DOHH2 (cell line): ENCODE measurements around the gene ISG15.

Source experiments
- H3F3A ChIP-seq: fragments of 200-600 bp; sonication (generic), shearing (Covaris generic); 2 replicates; pipeline ENCODE4 v1.6.0; 2016; ENCODE audit warnings: antibody characterized with exemption, mild to moderate bottlenecking; ENCODE audit not compliant: control insufficient read depth, insufficient read depth
- H3K27ac ChIP-seq: fragments of 200-600 bp; sonication (generic); 2 replicates; pipeline ENCODE4 v1.5.1; 2014; ENCODE audit warnings: low read depth, mild to moderate bottlenecking, low read length, moderate library complexity
- H3K27me3 ChIP-seq: fragments of 200-600 bp; sonication (generic); 2 replicates; pipeline ENCODE4 v1.6.1; 2014; ENCODE audit warnings: mild to moderate bottlenecking, low read length, mixed read lengths; ENCODE audit not compliant: control insufficient read depth
- H3K36me3 ChIP-seq: fragments of 200-600 bp; sonication (generic); 2 replicates; pipeline ENCODE4 v1.6.1; 2014; ENCODE audit warnings: mild to moderate bottlenecking, low read length, moderate library complexity, mixed read lengths; ENCODE audit not compliant: control insufficient read depth
- H3K4me1 ChIP-seq: fragments of 200-600 bp; sonication (generic); 2 replicates; pipeline ENCODE4 v1.6.1; 2014; ENCODE audit warnings: mild to moderate bottlenecking, low read length, mixed read lengths; ENCODE audit not compliant: control insufficient read depth
- H3K4me2 ChIP-seq: fragments of 200-600 bp; sonication (generic); 2 replicates; pipeline ENCODE4 v1.6.0; 2014; ENCODE audit warnings: mild to moderate bottlenecking, low read length, moderate library complexity
- H3K4me3 ChIP-seq: fragments of 200-600 bp; sonication (generic); 2 replicates; pipeline ENCODE4 v1.5.1; 2014; ENCODE audit warnings: mild to moderate bottlenecking, low read length, mixed read lengths
- H3K79me2 ChIP-seq: fragments of 200-600 bp; sonication (generic); 2 replicates; pipeline ENCODE4 v1.6.1; 2014; ENCODE audit warnings: mild to moderate bottlenecking, low read length, mixed read lengths; ENCODE audit not compliant: control insufficient read depth
- H3K9me2 ChIP-seq: fragments of 200-600 bp; sonication (generic); replicated peaks from 2 replicates; pipeline ENCODE4 v1.6.1; 2014; ENCODE audit warnings: mild to moderate bottlenecking, low read length, mixed read lengths; ENCODE audit not compliant: control insufficient read depth
- H3K9me3 ChIP-seq: fragments of 200-600 bp; sonication (generic); 2 replicates; pipeline ENCODE4 v1.6.1; 2014; ENCODE audit warnings: antibody characterized with exemption, low read length, mixed read lengths; ENCODE audit not compliant: control insufficient read depth, insufficient read depth
- H4K20me1 ChIP-seq: fragments of 200-600 bp; sonication (generic); 2 replicates; pipeline ENCODE4 v1.6.0; 2014; ENCODE audit warnings: low read depth, mild to moderate bottlenecking, antibody characterized with exemption, low read length, moderate library complexity; ENCODE audit not compliant: control insufficient read depth, insufficient read depth
- EZH2phosphoT487 ChIP-seq: fragments of 200-600 bp; sonication (generic); IDR thresholded peaks from 2 replicates; pipeline ENCODE4 v1.6.1; 2017; ENCODE audit warnings: borderline replicate concordance, mild to moderate bottlenecking, antibody characterized with exemption, low read length, moderate library complexity, mixed read lengths
- TF ChIP-seq, protein P1 (sequence below): fragments of 200-600 bp; sonication (generic); IDR thresholded peaks from one replicate; pipeline ENCODE4 v1.5.1; 2014; ENCODE audit warnings: antibody characterized with exemption, mild to moderate bottlenecking, low read depth, low read length; ENCODE audit not compliant: poor library complexity, severe bottlenecking

ISG15 gene

GRCh38 chr1:967466-968343 lies 45.6 kb upstream of the ISG15 start:
- TF ChIP-seq EZH2phosphoT487 = no peak
- TF ChIP-seq, protein P1, sequence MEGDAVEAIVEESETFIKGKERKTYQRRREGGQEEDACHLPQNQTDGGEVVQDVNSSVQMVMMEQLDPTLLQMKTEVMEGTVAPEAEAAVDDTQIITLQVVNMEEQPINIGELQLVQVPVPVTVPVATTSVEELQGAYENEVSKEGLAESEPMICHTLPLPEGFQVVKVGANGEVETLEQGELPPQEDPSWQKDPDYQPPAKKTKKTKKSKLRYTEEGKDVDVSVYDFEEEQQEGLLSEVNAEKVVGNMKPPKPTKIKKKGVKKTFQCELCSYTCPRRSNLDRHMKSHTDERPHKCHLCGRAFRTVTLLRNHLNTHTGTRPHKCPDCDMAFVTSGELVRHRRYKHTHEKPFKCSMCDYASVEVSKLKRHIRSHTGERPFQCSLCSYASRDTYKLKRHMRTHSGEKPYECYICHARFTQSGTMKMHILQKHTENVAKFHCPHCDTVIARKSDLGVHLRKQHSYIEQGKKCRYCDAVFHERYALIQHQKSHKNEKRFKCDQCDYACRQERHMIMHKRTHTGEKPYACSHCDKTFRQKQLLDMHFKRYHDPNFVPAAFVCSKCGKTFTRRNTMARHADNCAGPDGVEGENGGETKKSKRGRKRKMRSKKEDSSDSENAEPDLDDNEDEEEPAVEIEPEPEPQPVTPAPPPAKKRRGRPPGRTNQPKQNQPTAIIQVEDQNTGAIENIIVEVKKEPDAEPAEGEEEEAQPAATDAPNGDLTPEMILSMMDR = no peak
- Histone ChIP-seq H3K79me2 (no peaks in the 10 kb centered on the region), H3K27ac (no peak overlapping the region), H3K36me3 (no peaks in the 10 kb centered on the region), H3K9me3 (no peaks in the 10 kb centered on the region; the same call in 1 of the 2 replicates), H3K9me2 (no peaks in the 10 kb centered on the region), H3K4me2 (no peak overlapping the region), H3K27me3 (0 out of 2 replicates have a peak, but pooled peaks cover 4% of the 10 kb centered on the region), H3K4me1 (peaks cover 10% of the 10 kb centered on the region), H3K4me3 (no peak overlapping the region), H4K20me1 (no peaks in the 10 kb centered on the region), H3F3A (no peaks in the 10 kb centered on the region; the same call in 1 of the 2 replicates)

DNA sequence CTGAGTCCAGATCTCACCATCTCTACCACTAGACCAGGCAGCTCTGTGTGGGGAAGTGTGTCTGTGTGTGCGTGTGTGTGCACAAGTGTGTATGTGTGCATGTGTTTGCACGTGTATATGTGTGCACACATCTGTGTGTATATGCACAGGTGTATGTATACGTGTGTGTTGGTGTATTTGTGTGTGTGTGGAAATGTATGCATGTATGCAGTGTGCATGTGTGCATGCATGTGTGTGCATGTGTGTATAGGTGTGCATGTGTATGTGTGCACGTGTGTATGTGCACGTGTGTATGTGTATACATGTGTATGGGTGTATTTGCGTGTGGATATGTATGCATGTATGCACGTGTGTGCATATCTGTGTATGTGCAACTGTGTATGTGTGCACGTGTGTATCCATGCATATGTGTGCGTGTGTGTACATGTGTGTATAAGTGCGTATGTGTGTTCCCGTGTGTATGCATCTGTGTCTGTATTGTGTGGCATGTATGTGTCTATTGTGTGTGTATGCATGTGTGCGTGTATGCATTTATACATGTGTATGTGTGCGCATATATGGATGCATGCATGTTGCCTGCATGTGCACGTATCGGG lies 43.9 kb upstream of the ISG15 start:
- Histone ChIP-seq H3K4me2 (no peak overlapping the region), H3K79me2 (no peaks in the 10 kb centered on the region), H3K4me1 (peaks cover 10% of the 10 kb centered on the region), H3K9me2 (no peaks in the 10 kb centered on the region), H3K27me3 (0 out of 2 replicates have a peak, but pooled peaks cover 4% of the 10 kb centered on the region), H3K27ac (no peak overlapping the region), H3K36me3 (no peaks in the 10 kb centered on the region), H3K9me3 (no peaks in the 10 kb centered on the region; the same call in 1 of the 2 replicates), H4K20me1 (no peaks in the 10 kb centered on the region), H3F3A (no peaks in the 10 kb centered on the region; the same call in 1 of the 2 replicates), H3K4me3 (no peak overlapping the region)
- no peak for TF ChIP-seq EZH2phosphoT487
- TF ChIP-seq, protein P1 = no peak

DNA sequence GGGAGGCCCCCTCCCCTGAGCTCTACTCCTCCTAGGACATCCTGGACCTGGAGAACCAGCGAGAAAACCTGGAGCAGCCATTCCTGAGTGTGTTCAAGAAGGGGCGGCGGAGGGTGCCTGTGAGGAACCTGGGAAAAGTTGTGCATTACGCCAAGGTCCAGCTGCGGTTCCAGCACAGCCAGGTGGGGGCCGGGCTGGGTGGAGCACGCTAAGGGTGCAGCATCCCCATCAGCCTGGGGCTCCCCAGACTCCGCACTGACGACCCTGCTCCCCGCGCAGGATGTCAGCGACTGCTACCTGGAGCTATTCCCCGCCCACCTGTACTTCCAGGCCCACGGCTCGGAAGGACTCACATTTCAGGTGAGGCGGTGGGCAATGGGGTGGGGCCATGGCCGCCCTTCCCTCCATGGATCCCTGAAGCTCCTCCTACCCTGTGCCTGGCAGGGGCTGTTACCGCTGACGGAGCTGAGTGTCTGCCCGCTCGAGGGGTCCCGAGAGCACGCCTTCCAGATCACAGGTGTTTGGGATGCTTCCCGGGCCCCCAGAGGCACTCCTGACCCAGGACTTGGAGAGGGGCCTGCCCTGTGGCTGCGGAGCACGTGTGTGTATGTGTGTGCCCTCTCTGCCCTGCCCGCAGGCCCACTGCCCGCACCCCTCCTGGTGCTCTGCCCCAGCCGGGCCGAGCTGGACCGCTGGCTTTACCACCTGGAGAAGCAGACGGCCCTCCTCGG lies 42.9 kb upstream of the ISG15 start:
- no peak overlapping the region for H3K4me3 ChIP-seq
- H3K36me3 ChIP-seq = no peaks in the 10 kb centered on the region
- H3K79me2 ChIP-seq = no peaks in the 10 kb centered on the region
- 0 out of 2 replicates have a peak, but pooled peaks cover 4% of the 10 kb centered on the region for H3K27me3 ChIP-seq
- H3K4me1 ChIP-seq = peaks cover 10% of the 10 kb centered on the region
- H3F3A ChIP-seq = no peaks in the 10 kb centered on the region; the same call in 1 of the 2 replicates
- H3K9me3 ChIP-seq = no peaks in the 10 kb centered on the region; the same call in 1 of the 2 replicates
- no peaks in the 10 kb centered on the region for H3K9me2 ChIP-seq
- H3K4me2 ChIP-seq = no peak overlapping the region
- no peak for TF ChIP-seq EZH2phosphoT487
- TF ChIP-seq, protein P1 = no peak
- H3K27ac ChIP-seq = no peak overlapping the region
- H4K20me1 ChIP-seq = no peaks in the 10 kb centered on the region
